ENCODE measurements around the gene PTPRT.

The PTPRT gene

GRCh38 chr20:43022568-43022967 is 167.1 kb downstream of the PTPRT start:
- DNase-seq (ENCODE audit: low read depth), result no peak

- no peak for DNase-seq (ENCODE audit: low read depth)
Measured at GRCh38 chr20:43022081-43022480, 167.6 kb downstream of the PTPRT start.

GRCh38 chr20:43017241-43018030 is 172.3 kb downstream of the PTPRT start:
- no peak for DNase-seq (ENCODE audit: low read depth)

GRCh38 chr20:43016257-43016656 is 173.4 kb downstream of the PTPRT start:
- DNase-seq (ENCODE audit: low read depth), result no peak

GRCh38 chr20:43015566-43015965 is 174.1 kb downstream of the PTPRT start:
- DNase-seq (ENCODE audit: low read depth), result no peak

GRCh38 chr20:43014206-43014605 is 175.5 kb downstream of the PTPRT start:
- no peak for DNase-seq (ENCODE audit: low read depth)

GRCh38 chr20:43011491-43011890 is 178.2 kb downstream of the PTPRT start:
- no peak for DNase-seq (ENCODE audit: low read depth)

GRCh38 chr20:43009532-43009931 is 180.2 kb downstream of the PTPRT start:
- no peak for DNase-seq (ENCODE audit: low read depth)

GRCh38 chr20:43007525-43007924 is 182.2 kb downstream of the PTPRT start:
- DNase-seq (ENCODE audit: low read depth), result no peak

- no peak for DNase-seq (ENCODE audit: low read depth)
Measured at GRCh38 chr20:43006651-43007375, 182.9 kb downstream of the PTPRT start.

GRCh38 chr20:43003318-43003944 is 186.3 kb downstream of the PTPRT start:
- no peak for DNase-seq (ENCODE audit: low read depth)

- DNase-seq (ENCODE audit: low read depth), result no peak
Measured at GRCh38 chr20:42996141-42996540, 193.6 kb downstream of the PTPRT start.

GRCh38 chr20:42988319-42988718 is 201.4 kb downstream of the PTPRT start:
- DNase-seq (ENCODE audit: low read depth), result no peak

GRCh38 chr20:42987376-42988114 is 202.2 kb downstream of the PTPRT start:
- DNase-seq (ENCODE audit: low read depth), result no peak

- DNase-seq (ENCODE audit: low read depth), result no peak
Measured at GRCh38 chr20:42986143-42986773, 203.4 kb downstream of the PTPRT start.

- DNase-seq (ENCODE audit: low read depth), result no peak
Measured at GRCh38 chr20:42985628-42986027, 204.1 kb downstream of the PTPRT start.

- no peak for DNase-seq (ENCODE audit: low read depth)
Measured at GRCh38 chr20:42982218-42982617, 207.5 kb downstream of the PTPRT start.

- no peak for DNase-seq (ENCODE audit: low read depth)
Measured at GRCh38 chr20:42981253-42981652, 208.5 kb downstream of the PTPRT start.

GRCh38 chr20:42979720-42980119 is 210.0 kb downstream of the PTPRT start:
- DNase-seq (ENCODE audit: low read depth), result no peak

- DNase-seq (ENCODE audit: low read depth), result no peak
Measured at GRCh38 chr20:42978184-42978974, 211.3 kb downstream of the PTPRT start.

GRCh38 chr20:42975974-42976373 is 213.7 kb downstream of the PTPRT start:
- DNase-seq (ENCODE audit: low read depth), result no peak
